GM21737 (cell line): Measurements from ENCODE around the gene CLMN.

Experiments used
- ATAC-seq: cut with Tn5 transposase; IDR thresholded peaks from one replicate; pipeline ENCODE4 v1.9.1; 2021; ENCODE audit warnings: mild to moderate bottlenecking, moderate library complexity; ENCODE audit not compliant: unreplicated experiment

CLMN gene

DNA sequence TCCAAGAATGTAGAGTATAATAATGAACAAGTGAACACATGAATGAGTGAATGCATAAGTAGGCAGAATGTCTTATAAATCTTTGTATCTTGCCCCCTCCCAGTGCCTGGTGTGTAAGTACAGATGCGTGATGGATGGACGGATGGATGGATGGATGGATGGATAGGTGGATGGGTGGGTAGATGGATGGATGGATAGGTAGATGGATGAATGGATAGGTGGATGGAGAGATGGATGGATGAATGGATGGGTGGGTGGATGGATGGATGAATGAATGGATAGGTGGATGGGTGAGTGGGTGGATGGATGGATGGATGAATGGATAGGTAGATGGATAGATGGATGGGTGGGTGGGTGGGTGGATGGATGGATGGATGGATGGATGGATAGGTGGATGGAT, 74.4 kb downstream of the CLMN start:
- no peak for ATAC-seq

DNA sequence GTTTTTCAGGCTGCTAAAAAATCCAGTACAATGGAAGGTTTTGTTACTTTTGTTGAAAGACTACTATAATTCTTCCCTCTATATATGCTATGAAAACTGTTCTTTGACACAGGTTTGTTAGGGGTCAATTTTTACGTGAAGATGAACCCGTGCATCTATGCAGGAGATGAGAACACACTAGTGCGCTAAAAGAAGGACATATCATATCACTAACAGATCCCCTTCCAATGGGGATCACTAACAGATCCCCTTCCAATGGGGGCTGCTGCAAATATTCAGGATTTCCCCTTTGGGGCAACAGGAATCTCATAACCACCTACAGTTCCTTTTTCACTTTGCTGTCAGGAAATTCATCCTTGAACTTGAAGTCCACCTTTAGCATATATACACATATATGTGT, 75.1 kb downstream of the CLMN start:
- ATAC-seq = no peak

DNA sequence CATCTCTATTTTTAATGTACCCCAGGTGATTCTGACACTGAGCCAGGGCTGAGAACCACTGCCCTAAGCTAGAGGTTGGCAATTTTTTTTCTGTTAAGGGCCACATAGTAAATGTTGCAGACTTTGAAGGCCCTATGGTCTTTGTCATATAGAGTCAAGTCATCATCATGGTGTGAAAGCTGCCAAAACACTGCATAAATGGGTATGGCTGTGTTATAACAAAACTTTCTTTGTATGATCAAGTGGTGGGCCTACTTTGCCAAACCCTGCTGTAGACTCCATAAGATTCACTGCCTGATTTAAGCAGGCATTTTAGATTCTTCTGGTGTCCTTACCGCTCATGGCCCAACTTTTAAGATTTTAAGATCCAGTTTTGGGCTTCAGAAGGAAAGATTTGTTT, 76.8 kb downstream of the CLMN start:
- no peak for ATAC-seq

DNA sequence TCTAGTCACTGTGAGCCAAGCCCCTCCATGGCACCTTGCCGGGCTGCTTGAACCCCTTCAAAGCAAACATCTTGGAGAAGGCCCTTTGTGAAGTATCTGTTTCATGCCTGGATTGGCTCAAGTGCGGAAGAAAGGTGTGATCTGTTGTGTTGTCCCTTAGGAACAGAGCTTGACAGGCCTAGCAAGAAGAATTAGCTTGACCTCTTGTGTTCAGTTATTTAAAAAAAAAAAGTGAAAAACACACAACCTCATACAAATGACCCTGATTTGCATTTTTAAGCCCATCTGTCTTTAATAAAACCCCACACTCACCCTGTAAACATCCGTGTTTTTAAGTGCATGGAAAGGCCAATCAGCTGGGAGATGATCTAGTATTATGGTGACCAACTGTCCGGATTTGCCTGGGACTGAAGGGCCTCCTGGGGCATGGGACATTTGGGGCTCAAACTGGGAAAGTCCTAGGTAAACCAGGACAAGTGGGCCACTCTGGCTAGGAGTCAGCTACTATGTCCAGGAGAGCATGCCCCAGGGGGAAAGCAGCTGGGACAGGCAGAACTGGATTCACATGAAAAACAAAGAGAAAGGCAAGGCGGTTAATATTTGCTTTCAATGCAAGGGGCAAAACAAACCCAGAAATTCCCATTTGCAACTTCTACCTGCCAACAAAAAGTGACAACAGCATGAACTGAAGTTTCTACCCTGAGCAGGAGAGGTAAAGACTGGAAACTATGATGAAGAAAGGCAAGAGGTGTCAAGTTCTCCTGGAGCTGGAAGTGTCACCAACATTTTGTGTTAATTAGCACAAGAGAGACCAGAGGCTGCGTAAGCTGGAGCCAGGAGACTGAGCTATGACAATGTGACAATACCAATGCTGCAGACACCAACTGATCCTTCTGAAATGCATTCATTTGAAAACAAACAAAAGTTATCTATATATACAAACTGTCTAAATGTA, 78.6 kb downstream of the CLMN start:
- no peak for ATAC-seq

DNA sequence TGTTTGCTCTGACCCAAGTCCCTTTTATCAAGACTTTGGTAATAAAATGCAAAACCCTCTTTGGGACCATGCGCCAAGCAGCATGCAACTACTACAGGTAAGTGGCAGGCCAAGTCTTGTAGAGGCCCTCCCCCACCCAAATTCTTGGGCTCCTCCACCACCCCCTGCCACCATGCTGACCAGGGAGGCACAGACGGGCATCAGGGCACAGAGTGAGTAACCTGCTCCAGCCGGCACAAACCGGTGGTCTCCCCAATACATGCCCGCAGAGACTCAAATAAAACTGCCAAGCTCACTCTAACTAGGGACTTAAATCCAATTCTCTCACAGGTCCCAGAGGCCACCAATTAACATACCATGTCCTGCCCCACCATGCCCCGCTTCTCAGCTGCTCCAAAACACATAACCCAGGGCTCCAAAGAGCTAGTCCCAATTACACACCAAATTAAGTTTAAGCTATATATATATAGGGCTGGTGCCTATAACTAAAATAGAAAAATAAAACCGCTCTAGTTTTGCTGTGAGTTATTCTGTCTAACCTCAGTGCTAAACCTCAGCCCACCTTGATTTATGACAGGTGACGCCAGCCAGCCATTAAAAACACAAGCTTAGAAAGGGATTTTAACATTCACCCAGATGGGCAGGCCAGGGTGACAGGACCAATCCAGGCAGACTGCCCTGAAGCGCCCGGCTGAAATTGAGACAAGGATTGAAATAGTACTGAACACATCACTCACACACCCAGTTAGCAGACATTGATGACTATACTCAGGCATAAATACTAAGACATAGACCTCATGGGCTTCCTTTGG, 81.0 kb downstream of the CLMN start:
- no peak for ATAC-seq

DNA sequence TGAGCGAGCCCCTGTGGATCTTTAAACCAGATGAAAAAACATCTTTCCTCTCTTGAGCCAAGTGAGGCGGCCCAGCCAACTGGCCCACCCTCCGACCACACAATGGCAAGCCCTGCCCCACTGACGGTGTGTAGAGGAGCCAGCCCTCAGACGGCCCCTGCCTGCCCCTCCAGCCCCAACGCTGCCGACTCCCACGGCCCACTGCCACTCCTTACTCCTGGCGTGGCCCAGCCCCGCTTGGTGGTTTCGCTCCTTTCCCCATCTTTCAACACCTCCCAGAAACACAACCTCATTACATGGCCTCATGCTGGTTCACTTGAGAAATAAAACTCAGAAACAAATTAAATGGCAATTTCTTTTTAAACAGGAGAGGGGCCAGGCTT, 81.8 kb downstream of the CLMN start:
- no peak for ATAC-seq

DNA sequence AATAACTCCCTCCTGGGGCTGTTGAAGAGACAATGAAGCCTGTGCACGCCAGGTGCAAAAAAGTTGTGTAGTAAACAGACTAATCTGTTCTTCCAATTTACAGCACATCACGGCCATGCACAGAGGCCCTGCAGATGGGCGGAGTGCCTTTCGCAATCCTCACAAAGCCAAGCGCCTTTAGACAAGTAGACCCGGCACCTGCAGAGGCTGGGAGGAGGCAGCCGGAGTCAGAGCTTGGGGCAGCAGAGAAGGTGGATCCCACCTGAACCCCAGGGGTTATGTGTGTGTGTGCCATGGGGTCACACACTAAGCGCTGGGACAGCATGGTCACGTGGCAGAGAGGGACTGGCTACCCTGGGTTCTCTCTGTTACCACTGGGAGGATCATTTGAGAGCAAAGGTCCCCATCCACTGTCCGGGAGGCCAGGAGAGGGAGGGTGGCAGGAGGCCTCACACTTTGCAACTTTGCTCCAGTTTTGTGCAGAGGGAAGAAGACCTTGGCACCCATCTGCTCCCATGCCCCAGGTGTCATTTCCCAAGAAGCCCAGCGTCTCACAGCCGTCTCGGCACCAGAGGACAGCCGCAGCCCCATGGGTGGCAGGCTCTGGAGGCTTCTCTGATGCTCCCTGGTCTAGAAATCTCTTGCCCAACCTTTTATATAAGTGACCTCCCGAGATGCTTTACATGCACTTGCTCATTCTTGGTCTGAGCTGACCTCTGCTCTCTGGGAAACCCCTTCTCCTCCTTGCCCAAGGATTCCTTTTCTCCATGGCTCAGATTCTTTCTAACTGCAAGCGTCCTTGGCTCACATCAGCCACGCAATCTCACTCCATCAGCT, 82.4 kb downstream of the CLMN start:
- ATAC-seq = no peak

DNA sequence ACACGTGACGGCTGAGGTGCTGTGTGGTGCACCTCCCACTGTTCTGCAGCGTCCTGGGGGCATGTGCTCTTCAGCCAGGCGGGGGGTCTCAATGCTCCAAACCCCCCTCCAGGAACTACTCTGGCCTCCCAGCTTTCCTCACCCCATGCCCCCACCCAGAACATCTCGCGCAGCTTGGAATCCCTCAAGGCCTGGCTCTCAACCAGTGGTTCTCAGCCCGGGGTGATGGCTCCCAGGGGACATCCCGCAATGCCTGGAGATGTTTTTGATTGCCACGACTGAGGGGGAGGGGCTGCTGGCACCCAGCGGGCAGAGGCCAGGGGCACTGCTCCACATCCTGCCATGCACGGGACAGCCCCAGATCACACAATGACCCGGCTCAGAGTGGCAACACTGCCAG, 83.5 kb downstream of the CLMN start:
- no peak for ATAC-seq

DNA sequence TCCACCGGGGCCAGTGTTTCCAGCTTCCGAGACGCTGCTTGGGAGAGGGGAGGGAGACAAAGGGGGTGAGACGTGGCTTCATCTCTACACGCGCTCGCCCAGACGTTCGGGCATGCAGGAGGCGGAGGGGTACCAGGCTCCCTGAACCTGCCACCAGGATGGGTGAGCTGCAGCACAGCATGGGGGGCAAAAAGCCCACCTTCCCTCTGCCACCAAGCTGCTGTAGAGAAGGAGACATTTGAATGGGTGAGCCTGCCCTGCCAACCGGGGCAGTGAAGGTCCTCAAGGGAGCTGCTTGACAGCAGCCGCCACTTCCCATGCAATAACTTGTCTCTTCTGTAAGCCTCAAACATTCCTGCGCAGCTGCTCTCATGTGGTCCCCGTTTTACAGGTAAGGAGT, 83.9 kb downstream of the CLMN start:
- no peak for ATAC-seq

DNA sequence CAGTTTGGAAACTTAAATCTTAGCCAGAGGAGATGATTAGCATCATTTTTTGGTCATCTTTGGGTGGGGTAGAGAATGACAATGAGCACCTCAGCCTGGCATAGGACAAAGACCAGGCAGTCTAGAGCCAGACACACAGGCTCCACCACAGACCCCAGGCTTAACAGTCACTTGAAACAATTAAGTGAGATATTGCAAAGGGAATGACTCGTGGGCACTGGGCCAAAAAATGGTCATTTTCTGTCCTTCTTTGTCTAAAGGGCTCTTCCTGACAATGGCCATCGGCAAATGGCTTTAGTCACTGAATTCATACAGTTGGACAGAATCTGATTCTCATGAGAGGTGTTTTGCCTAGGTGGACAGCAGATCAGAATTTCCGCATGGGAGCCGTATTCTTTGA, 84.4 kb downstream of the CLMN start:
- ATAC-seq = no peak

DNA sequence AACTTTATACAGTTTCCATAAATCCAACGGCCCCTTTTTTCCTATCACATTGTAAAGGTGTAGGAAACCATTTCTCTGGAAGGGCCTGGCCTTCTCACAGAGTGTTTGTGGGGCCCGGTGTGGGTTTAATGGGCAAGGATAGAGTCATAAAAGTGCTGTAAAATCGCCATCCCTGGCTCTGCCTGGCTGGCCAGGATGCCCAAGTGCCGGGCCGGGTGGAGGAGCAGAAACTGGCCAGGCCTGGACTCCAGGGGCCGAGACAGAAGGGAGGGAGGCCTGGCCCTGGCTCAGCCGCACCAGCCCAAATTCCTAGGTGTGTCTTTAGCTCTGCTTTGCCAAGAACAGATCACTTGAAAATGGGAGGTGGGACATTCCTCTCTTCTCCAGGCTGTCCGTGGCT, 85.3 kb downstream of the CLMN start:
- ATAC-seq = no peak

DNA sequence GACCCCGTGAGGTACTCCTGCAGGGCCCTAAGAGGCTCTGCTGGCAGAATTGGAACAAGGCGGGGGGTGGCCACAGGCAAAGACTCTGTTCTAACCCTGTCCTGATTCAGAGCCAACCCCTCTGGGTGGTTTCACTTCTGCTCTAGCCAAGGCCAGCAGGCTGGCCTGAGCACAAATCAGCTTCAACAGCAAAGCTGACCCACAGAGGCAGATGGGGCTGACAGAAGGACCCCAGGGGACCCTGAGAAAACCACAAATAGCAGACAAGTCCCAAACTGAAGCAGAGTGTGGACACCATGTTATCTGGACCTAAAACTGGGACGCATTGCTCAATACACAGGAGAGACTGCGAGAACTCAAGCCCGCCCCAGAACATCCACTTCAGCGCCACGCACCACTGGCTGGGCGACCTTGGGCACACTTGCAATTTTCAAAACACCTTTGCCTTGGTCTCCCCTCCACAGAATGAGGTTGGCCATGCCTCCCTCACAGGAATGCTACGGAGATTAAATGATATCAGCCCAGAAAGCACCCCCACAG, 85.9 kb downstream of the CLMN start:
- ATAC-seq = peak; percentile 83

DNA sequence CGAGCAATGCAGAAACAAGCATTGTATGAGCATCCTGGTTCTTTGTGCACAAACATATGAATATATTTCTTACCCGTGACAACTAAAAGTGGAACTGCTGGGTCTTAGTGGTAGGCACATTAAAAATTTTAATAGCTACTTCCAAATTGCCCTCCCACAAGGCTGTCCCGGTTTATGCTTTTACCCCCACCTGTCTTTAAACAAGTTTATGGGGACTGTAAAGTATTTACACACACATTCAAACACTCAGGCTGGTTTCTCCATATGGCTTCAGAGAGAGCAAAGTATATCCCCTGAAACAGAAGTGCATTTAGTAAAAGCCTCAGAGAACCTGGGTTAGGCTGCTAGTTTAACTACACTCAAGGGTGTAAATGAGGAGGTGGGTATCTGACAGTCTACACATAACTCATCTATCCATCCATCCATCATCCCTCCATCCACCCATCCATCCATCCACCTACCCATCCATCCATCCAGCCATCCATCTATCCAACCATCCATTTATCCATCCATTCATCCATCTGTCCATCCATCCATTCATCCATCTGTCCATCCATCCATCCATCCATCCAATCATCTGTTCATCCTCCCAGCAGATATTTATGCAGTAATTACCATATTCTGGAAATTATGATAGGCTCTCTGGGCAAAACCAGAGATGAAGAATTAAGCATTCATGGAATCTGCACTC, 86.7 kb downstream of the CLMN start:
- ATAC-seq = no peak

DNA sequence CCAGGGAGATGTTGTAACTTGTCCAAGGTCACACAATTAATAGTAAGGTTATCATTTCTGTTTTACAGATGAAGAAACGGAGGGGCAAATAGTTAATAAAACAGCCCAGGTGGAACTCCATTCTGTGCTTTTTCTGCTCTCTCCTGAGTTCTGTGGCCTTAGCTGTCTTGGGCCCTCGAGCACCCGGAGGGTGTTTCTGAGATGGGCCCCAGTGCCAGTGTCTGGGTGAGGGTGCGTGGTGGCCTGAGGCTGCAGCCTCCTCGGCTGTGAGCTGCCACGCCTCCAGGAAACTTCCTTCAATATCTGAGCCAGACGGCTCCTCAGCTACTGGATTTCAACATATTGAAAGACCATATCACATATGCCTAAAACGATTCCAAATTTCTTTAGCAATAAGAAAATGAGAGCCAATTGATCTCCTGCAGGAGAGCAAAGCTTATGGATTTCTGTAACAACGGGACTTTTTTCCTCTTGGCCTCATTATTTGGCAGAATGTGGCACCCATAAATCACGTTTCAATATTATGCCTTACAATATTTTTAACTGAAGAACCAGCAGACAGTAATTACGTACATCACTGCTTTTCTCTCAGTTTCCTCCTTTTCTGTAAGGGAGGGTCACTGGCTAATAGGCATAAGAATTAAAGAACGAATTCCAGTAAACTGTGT, 87.6 kb downstream of the CLMN start:
- no peak for ATAC-seq

DNA sequence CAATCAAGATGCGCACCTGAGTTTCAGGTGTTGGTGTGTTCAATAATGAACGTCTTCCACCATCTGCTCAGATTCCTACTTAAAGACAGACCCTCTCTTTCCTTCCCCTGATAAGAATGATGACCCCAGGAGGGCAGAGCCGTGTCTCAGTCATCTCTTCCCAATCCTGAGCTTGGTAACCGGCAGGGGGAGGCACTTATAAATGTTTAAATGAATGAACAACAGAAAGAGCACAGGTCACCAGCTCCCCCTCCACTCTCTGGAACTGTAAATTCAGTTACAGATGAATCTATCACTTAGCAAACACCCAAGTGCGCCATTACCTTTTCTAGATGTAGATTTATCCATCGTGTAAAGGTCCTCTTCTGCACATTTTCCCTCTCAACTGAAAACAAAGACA, 90.0 kb downstream of the CLMN start:
- ATAC-seq = no peak

DNA sequence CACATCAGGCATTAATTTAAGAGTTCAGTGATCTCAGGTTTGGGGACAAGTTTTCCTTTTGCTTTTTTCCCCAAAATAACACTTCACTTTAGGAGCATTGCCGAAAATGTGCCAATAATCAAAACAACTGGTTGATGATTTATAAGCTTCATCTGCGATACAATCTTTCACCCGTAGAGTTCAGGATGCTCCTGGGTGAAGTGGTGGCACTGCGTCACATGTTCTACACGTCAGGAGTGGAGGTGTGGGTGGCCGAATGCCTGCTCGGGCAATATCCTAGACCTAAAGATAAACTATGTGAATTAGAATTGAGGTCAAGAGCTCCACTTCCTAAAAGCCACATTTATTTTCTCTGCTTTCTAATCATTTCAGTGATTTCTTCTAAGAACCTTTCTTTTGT, 91.5 kb downstream of the CLMN start:
- ATAC-seq = no peak

DNA sequence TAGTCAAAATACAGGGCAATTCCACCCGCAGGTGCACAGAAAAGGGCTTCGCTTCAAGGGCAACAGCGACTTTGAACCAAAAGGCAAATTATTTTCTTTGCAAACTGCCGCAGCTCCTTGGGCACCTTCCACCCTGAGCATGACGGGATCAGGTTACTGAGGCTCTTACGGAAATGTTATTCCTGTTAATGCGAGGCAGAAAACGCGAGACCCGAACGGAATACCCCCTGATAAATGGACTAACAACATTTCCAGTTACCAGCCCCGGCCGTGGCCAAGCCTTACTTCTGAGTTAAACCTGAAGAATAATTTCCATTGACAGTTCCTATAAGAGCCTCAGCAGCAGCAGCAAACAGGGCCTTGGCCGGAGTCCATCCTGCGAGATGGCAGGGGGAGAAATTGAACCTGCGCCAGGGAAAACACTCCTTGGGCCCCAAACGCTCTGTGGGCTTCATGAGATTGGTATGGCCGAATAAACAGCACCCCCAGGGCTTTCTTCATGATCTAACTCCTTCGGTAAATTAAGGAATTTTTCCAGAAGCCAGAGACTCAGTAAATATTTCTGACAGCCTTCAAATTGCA, 92.3 kb downstream of the CLMN start:
- no peak for ATAC-seq

DNA sequence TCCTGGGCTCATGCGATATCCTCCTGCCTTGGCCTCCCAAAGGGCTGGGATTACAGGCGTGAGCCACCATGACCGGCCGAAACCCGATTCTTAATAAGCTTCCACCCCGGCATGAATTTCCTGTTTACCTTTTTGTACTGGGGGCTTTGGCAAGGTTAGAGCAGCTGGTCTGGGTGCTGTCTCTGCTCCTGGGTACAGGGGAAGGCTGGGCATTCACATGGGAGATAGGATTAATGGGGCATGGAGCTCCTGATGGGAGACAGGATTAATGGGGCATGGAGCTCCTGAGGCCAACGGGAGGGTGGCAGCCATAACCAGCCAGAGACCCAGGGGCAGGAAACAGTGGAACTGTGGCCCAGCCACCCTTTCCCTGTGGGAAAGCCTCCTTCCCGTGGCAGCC, 92.9 kb downstream of the CLMN start:
- ATAC-seq = no peak

DNA sequence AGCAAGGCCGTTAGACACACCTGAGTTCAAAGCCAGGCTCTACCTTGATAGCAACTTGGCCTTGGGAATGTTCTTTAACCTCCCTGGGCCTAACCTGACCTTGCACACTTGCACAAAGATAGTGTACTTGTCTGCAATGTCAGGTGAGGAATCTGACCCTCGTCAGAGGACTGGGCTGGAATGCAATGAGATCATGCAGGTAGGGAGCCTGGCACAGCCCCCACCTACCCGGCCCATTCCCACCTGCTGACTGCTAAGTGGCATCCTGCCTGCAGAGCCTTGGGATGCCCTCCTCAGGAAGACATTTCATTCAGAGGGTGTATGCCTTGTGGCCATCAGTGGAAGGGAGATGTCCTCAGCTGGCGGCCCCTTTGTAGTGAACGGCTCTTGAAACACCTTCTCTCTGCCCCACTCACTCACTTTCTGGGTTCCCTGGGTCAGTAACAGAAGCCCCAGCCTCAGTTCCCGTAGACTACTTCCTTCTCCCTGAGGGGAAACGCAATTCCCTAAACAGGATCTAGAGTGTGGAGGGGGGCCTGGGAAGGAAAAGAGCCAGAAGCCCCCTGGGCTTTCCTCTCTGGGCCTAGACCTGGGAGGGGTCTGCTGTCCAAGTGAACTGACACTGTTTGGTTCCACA, 94.3 kb downstream of the CLMN start:
- ATAC-seq = no peak
